Measurements from ENCODE around the gene ZG16. TPM values are rescaled to one million over a fixed set of nuclear protein-coding genes. Genes with fewer than 3 reads are reported as not detected.

Gene ZG16
- polyA plus RNA-seq, 3 donors from 2014 or later: not detected

- DNase-seq: peak; percentile 76 to 84 (median 80)
- H3K4me3 Mint-ChIP-seq: peak overlapping the region; percentile 85 to 89 (median 87)
- H3K27ac Mint-ChIP-seq: peak overlapping the region; percentile 84 to 96 (median 94)
- peaks cover 4 to 9% (median 4%) of the 10 kb centered on the region in 3 donors for H3K36me3 Mint-ChIP-seq
- peaks cover 49 to 53% of the 10 kb centered on the region in 2 donors for H3K4me1 Mint-ChIP-seq
- peaks cover 32 to 42% (median 40%) of the 10 kb centered on the region in 3 donors for H3K27me3 Mint-ChIP-seq (ENCODE audit: low read depth in 3 of 3)
- H3K9me3 Mint-ChIP-seq: no peaks in the 10 kb centered on the region
Measured at GRCh38 chr16:29811170-29811895, 33.3 kb downstream of the ZG16 start.

- DNase-seq: peak; percentile 50 to 55 (median 51)
- peaks cover 4 to 9% (median 4%) of the 10 kb centered on the region in 3 donors for H3K36me3 Mint-ChIP-seq
- peak within 1 kb of the TSS; percentile 84 to 96 (median 94) for H3K27ac Mint-ChIP-seq
- H3K4me3 Mint-ChIP-seq: peak within 1 kb of the TSS; percentile 85 to 89 (median 87)
- peaks cover 55 to 58% of the 10 kb centered on the region in 2 donors for H3K4me1 Mint-ChIP-seq
- no peaks in the 10 kb centered on the region for H3K9me3 Mint-ChIP-seq
- H3K27me3 Mint-ChIP-seq (ENCODE audit: low read depth in 3 of 3): peaks cover 30 to 42% (median 39%) of the 10 kb centered on the region in 3 donors
Measured at GRCh38 chr16:29811896-29812665, 34.0 kb downstream of the ZG16 start, which contains the start of gene PRRT2. Gene PRRT2, plus strand, starts transcription at chr16:29812193. Its CDS starts 862 bp downstream, at chr16:29813055.

GRCh38 chr16:29812754-29813643 lies 34.9 kb downstream of the ZG16 start:
- DNase-seq: no peak
- Mint-ChIP-seq H3K27ac (peak overlapping the region in 4 of 6 donors; percentile 40 to 48 (median 45)), H3K9me3 (no peaks in the 10 kb centered on the region), H3K36me3 (peaks cover 4 to 10% (median 5%) of the 10 kb centered on the region in 3 donors), H3K4me3 (peak overlapping the region; percentile 52 to 87 (median 85)), H3K4me1 (peaks cover 56 to 57% of the 10 kb centered on the region in 2 donors), H3K27me3 (ENCODE audit: low read depth in 3 of 3) (peaks cover 22 to 33% (median 30%) of the 10 kb centered on the region in 3 donors)

- no peaks in the 10 kb centered on the region for H3K9me3 Mint-ChIP-seq
- H3K4me3 Mint-ChIP-seq: peak overlapping the region in 4 of 5 donors; percentile 10 to 50 (median 27)
- H3K36me3 Mint-ChIP-seq: peaks cover 0 to 11% (median 5%) of the 10 kb centered on the region in 3 donors
- no peak for DNase-seq
- peak overlapping the region in 1 of 6 donors; percentile 35 for H3K27ac Mint-ChIP-seq
- H3K27me3 Mint-ChIP-seq (ENCODE audit: low read depth in 3 of 3): peaks cover 19 to 27% (median 23%) of the 10 kb centered on the region in 3 donors
- peaks cover 56% of the 10 kb centered on the region in 2 donors for H3K4me1 Mint-ChIP-seq
Measured at GRCh38 chr16:29813644-29814562, 35.8 kb downstream of the ZG16 start.

GRCh38 chr16:29814592-29814991 lies 36.5 kb downstream of the ZG16 start:
- H3K27me3 Mint-ChIP-seq (ENCODE audit: low read depth in 3 of 3): peaks cover 19 to 26% (median 25%) of the 10 kb centered on the region in 3 donors
- H3K4me1 Mint-ChIP-seq: peaks cover 58 to 61% of the 10 kb centered on the region in 2 donors
- peaks cover 0 to 16% (median 5%) of the 10 kb centered on the region in 3 donors for H3K36me3 Mint-ChIP-seq
- H3K4me3 Mint-ChIP-seq: peak overlapping the region; percentile 28 to 99 (median 52)
- H3K27ac Mint-ChIP-seq: peak overlapping the region in 5 of 6 donors; percentile 45 to 95 (median 66)
- DNase-seq: no peak
- H3K9me3 Mint-ChIP-seq: no peaks in the 10 kb centered on the region

- Mint-ChIP-seq H3K27ac (peak overlapping the region; percentile 46 to 100 (median 96)), H3K4me1 (peaks cover 58 to 67% of the 10 kb centered on the region in 2 donors)
- DNase-seq: no peak
Measured at GRCh38 chr16:29815032-29815721, 37.1 kb downstream of the ZG16 start.

GRCh38 chr16:29815793-29816693 lies 38.0 kb downstream of the ZG16 start, which contains the start of gene PAGR1:
Gene PAGR1, plus strand, starts transcription at chr16:29816152. Its CDS starts 374 bp downstream, at chr16:29816526.
- H3K27ac Mint-ChIP-seq: peak within 1 kb of the TSS; percentile 95 to 100 (median 96)
- peaks cover 58 to 68% of the 10 kb centered on the region in 2 donors for H3K4me1 Mint-ChIP-seq
- H3K36me3 Mint-ChIP-seq: peaks cover 0 to 21% (median 5%) of the 10 kb centered on the region in 3 donors
- peaks cover 12 to 20% (median 17%) of the 10 kb centered on the region in 3 donors for H3K27me3 Mint-ChIP-seq (ENCODE audit: low read depth in 3 of 3)
- H3K9me3 Mint-ChIP-seq: no peaks in the 10 kb centered on the region
- DNase-seq: peak; percentile 98 to 99 (median 98)
- peak within 1 kb of the TSS; percentile 93 to 99 (median 99) for H3K4me3 Mint-ChIP-seq

More at GRCh38 chr16:29815032-29815721, 37.1 kb downstream of the ZG16 start:
- peaks cover 16 to 22% (median 22%) of the 10 kb centered on the region in 3 donors for H3K27me3 Mint-ChIP-seq (ENCODE audit: low read depth in 3 of 3)
- peaks cover 0 to 17% (median 5%) of the 10 kb centered on the region in 3 donors for H3K36me3 Mint-ChIP-seq
- peak overlapping the region; percentile 93 to 99 (median 99) for H3K4me3 Mint-ChIP-seq
- no peaks in the 10 kb centered on the region for H3K9me3 Mint-ChIP-seq

- H3K4me1 Mint-ChIP-seq: peaks cover 59 to 68% of the 10 kb centered on the region in 2 donors
- H3K36me3 Mint-ChIP-seq: peaks cover 0 to 21% (median 5%) of the 10 kb centered on the region in 3 donors
Measured at GRCh38 chr16:29816694-29817441, 38.8 kb downstream of the ZG16 start.

GRCh38 chr16:29818082-29818481 lies 40.0 kb downstream of the ZG16 start:
- Mint-ChIP-seq H3K4me1 (peaks cover 64 to 78% of the 10 kb centered on the region in 2 donors), H3K9me3 (no peaks in the 10 kb centered on the region), H3K36me3 (peaks cover 0 to 21% (median 5%) of the 10 kb centered on the region in 3 donors), H3K27ac (peak overlapping the region; percentile 66 to 88 (median 74)), H3K27me3 (ENCODE audit: low read depth in 3 of 3) (peaks cover 9% of the 10 kb centered on the region in 3 donors), H3K4me3 (peak overlapping the region; percentile 65 to 82 (median 76))
- no peak for DNase-seq

More at GRCh38 chr16:29816694-29817441, 38.8 kb downstream of the ZG16 start:
- peak in 2 of 3 donors; percentile 40 to 47 for DNase-seq
- Mint-ChIP-seq H3K27me3 (ENCODE audit: low read depth in 3 of 3) (peaks cover 9 to 12% (median 12%) of the 10 kb centered on the region in 3 donors), H3K4me3 (peak overlapping the region; percentile 93 to 99 (median 99)), H3K9me3 (no peaks in the 10 kb centered on the region), H3K27ac (peak overlapping the region; percentile 94 to 99 (median 96))

GRCh38 chr16:29819506-29819905 lies 41.5 kb downstream of the ZG16 start:
- peak overlapping the region; percentile 93 to 98 (median 95) for H3K4me3 Mint-ChIP-seq
- H3K27ac Mint-ChIP-seq: peak overlapping the region; percentile 82 to 97 (median 95)
- H3K4me1 Mint-ChIP-seq: peaks cover 66 to 78% of the 10 kb centered on the region in 2 donors
- H3K27me3 Mint-ChIP-seq (ENCODE audit: low read depth in 3 of 3): peaks cover 9% of the 10 kb centered on the region in 3 donors
- no peaks in the 10 kb centered on the region for H3K9me3 Mint-ChIP-seq
- H3K36me3 Mint-ChIP-seq: peaks cover 0 to 21% (median 5%) of the 10 kb centered on the region in 3 donors
- DNase-seq: no peak

Data from immature natural killer cell (primary cell).